ENCODE data around the gene P2RY14.
"Not testable (repeated sequence)": the region's sequence is repeated elsewhere in the genome, so short reads cannot be mapped to it uniquely, and the experiment has no call there.

P2RY14 gene

DNA sequence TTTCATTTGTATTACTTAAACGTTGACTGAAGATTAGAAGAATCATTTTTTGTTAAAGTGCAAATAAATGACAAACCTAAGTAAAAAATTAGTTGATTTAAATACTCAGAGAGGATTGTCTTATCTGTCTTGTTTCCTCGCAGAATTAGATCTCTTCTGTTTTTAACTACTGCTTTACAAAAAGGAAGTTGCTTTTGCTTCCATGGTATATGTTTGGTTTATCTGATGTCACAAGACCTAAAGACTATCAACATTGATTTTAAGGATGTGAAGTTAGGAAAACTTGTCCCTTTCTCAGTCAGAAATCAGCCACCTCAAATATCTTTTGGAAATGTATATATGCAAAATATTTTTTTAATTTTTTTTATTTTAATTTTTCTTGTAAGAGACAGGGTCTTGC is 104.0 kb downstream of the P2RY14 start:
- no peak for DNase-seq

DNA sequence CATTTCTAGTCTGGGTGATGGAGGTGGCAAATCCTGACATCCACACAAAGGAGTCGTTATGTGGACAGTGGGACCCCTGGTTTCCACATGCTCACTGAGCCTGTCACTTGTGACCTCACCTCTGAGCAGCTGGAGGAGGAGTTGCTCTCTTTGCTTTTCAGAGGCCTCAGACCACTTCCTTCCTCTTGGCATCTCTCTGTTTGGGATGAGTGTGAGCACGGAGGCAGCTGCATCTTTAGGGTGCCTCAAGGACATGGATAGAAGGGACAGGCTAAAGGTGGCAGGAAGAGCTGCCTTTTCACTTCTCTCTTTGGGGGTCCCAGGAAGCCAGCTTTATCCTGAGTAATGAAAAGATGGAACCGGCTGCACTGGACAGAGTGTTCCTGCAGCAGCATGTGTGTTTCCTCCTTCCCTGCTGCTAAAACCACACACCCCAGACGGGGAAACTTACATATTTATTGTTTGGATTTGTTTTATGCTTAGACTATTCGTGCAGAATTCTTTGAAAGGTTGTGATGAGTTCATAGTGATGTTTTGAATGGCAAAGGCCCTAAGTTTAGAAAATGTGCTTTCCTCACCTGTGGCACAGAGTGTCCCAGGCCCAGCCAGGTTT is 107.1 kb downstream of the P2RY14 start:
- no peak for DNase-seq

DNA sequence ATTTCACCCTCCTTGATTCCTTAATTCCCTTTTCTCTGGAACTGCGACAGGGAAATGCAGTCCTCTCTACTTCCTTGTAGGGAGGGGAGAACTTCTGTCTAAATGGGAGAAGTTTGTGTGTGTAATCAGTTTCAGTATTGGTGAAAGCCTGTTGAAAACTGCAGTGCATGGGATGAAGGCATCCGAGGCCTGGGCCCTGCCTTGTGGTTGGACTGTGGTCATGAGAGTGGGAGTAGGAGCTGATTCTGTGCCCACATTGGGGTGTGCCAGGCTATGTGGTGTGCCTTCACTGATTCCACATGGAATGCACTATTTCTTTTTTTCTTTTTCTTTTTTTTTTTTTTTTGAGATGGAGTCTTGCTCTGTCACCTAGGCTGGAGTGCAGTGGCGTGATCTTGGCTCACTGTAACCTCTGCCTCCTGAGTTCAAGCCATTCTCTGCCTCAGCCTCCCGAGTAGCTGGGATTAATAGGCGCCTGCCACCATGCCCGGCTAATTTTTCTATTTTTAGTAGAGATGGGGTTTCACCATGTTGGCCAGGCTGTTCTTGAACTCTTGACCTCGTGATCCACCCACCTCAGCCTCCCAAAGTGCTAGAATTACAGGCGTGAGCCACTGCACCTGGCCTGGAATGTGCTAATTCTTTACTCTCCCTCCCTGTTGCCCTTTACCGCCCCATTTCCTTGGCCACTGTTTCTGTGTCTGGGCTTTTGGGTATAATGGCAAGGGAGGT is 108.2 kb downstream of the P2RY14 start:
- not testable (repeated sequence) for DNase-seq

DNA sequence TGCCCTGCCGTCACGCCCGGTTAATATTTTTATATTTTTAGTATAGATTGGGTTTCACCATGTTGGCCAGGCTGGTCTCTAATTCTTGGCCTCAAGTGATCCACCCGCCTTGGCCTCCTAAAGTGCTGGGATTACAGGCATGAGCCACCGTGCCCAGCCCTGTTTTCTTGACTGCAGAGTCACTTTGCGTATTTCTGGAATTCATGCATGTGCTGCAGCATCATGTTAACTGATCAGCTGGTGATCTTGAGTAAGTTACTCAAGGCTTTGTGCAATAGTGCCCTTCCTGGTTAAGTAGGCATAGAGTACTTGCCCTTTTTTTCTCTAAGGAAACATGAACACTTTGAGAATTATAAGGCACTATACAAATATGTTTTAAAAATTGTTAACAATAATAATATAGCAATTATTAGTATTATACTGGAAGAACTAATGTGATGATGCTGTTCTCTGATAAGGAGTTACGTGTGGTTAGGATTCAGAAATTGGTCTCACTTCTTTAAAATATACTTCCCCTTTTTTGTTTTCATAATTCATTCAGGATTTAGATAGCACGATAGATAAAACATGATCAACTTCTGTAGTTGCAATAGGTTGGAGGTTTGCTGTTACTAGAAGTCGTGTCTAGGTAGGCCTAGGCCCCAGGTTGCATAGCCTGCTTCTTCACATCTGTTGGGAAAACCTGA is 108.9 kb downstream of the P2RY14 start:
- no peak for DNase-seq

GRCh38 chr3:151168269-151169094 is 109.9 kb downstream of the P2RY14 start:
- no peak for DNase-seq

GRCh38 chr3:151166161-151166560 is 112.2 kb downstream of the P2RY14 start:
- DNase-seq, result no peak

DNA sequence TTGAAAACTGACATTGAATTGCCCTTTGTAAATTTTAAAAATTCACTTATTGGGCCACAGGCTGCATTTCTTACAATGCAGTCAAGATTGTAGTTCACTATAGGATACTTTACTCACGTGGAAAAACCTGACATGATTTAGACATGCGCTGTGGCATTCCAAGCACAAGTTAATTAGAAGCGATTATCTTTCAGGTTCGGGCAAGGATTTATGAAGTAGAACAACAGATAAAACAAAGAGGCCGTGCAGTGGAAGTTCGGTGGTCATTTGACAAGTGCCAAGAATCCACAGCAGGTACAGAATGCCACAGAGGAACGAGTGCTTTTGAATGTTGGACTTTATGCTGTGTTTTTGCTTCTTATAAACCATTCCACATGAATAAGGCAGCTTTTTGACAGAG is 113.1 kb downstream of the P2RY14 start:
- DNase-seq, result no peak

Measured in SHP77 treated with DMSO at 0.1 percent for 48 hours (cell line).